Heart right ventricle (tissue), 16 donors: ENCODE measurements around the gene MAML1. TPM values are rescaled to one million over a fixed set of nuclear protein-coding genes. Genes with fewer than 3 reads are reported as not detected.
A peak's percentile ranks its signal among the peaks of the same experiment; 100 is the strongest.

Experiments used
- ATAC-seq, 8 donors: fragments of 200-7000 bp; cut with Tn5 transposase; one replicate each; pipeline ENCODE4 v1.9.1; 2020; ENCODE audit warnings: mild to moderate bottlenecking in 8 of 8, moderate library complexity in 8 of 8, moderate number of reproducible peaks in 1 of 8
- DNase-seq, 2 donors: peaks; one replicate each; pipeline ENCODE4 v3.0.0-alpha.2; 2020
- H3K27ac ChIP-seq, 10 donors: fragments of 200-600 bp; sonication (generic) in 2 of 10; one replicate each; pipeline versions ENCODE4 v1.5.0 to v1.8.0; 2020 to 2022; ENCODE audit warnings: mild to moderate bottlenecking in 3 of 10
- H3K27me3 ChIP-seq, 7 donors: fragments of 200-600 bp; one replicate each; pipeline ENCODE4 v1.8.0; 2021 to 2022; ENCODE audit warnings: mild to moderate bottlenecking in 2 of 7
- H3K36me3 ChIP-seq, 9 donors: fragments of 200-600 bp; sonication (generic) in 1 of 9; one replicate each; pipeline versions ENCODE4 v1.5.0 to v1.8.0; 2020 to 2022; ENCODE audit warnings: mild to moderate bottlenecking in 2 of 9
- H3K4me1 ChIP-seq, 9 donors: fragments of 200-600 bp; sonication (generic) in 1 of 9; one replicate each; pipeline versions ENCODE4 v1.5.0 to v1.8.0; 2020 to 2022; ENCODE audit warnings: mild to moderate bottlenecking in 4 of 9
- H3K4me3 ChIP-seq, 10 donors: fragments of 200-600 bp; sonication (generic) in 2 of 10; one replicate each; pipeline versions ENCODE4 v1.5.0 to v1.8.0; 2020 to 2022; ENCODE audit warnings: mild to moderate bottlenecking in 7 of 10, moderate library complexity in 2 of 10
- H3K9me3 ChIP-seq, 11 donors: fragments of 200-600 bp in 10 of 11; sonication (generic) in 2 of 11; one replicate each; pipeline versions ENCODE4 v1.5.0 to v1.8.0; 2013 to 2022; ENCODE audit warnings: mild to moderate bottlenecking in 2 of 11, control low read depth in 1 of 11, moderate library complexity in 1 of 11
- CTCF ChIP-seq, 9 donors: fragments of 200-600 bp; sonication (generic) in 2 of 9; IDR thresholded peaks; one replicate each; pipeline versions ENCODE4 v1.5.0 to v1.8.0; 2021 to 2022; ENCODE audit warnings: antibody characterized with exemption in 9 of 9, mild to moderate bottlenecking in 5 of 9, moderate library complexity in 1 of 9
- WGBS, 2 donors: extraction: QIAGEN DNeasy Blood & Tissue Kit; methylation state at CpG; one replicate each; pipeline ENCODE4 v1.1.7; 2013; ENCODE audit warnings: inconsistent platforms in 1 of 2; 5-methylcytosine and 5-hydroxymethylcytosine counted together
- intact Hi-C, 10 donors: fragments of 100-400 bp; cut with DNase I; formaldehyde crosslinking; loops; one replicate each; pipeline versions ENCODE4 v1.11.1 to v1.14.2; 2022
- polyA plus RNA-seq, 2 donors: library from polyadenylated mRNA; stranded (reverse); fragments of 200-250 nt; gene quantifications; one replicate each; pipeline ENCODE4 v1.2.3, GENCODE V29; 2013
- total RNA-seq, 10 donors: library from RNA; stranded (reverse); fragmentation: NEBNext Ultra II Directional in 3 of 10; extraction: Animal tissue kit (Norgen Biotek cat#: 25700) in 3 of 10; gene quantifications; one replicate each; pipeline versions ENCODE4 v1.2.1 to v1.2.4, GENCODE V29; 2021 to 2023
- donor health status: Arrhythmogenic right ventricular cardiomyopathy.
- donor health status: ischemic (EF 13 %, LVEDD 7.1; RV severe dilation, severe dysfunction).
- donor health status: healthy with polysubstance abuse.
- donor health status: DM: no; HTN: yes; CAD: no.
- donor health status: DM: no; HTN: no; CAD: no.
- donor health status: ischemic (EF 25% LVEDD 6.9; RV normal size, moderate dysfunction).
- donor health status: ischemic (EF 25% LVEDD 5.7; RV mildly dilated, moderate dysfunction).
- donor health status: healthy.
- donor health status: DM: yes; HTN: yes; CAD: no.
- donor health status: Ischemic cardiomyopathy.
- donor health status: ischemic (EF 35%, LVEDD 5.7; RV mildly dilated, moderate dysfunction).
- donor health status: nonischemic (EF 11% LVEDD 7.7; RV severe dilation, severe dysfunction).
- donor health status: DM: yes; HTN: yes; CAD: no.
- donor health status: PGD.
- donor health status: ischemic (EF 29% LVEDD 5.4; RV normal size, mild dysfunction).
- donor health status: nonischemic (EF 23%, LVEDD 6.1; RV moderate dilation, normal function).

The MAML1 gene
- total and polyA plus RNA-seq, 12 donors = 5.5 to 15.3 (median 11.9) TPM

- intact Hi-C loops = loop anchor here in 2 of 10 donors (5.0 to 10.0 kb wide), 2 partner anchors 38 to 85 kb away; partner anchors contain the start of genes MRNIP (in 2 of the 2) and TBC1D9B (in 1 of the 2)
Observed at GRCh38 chr5:179819296-179820126, 86.9 kb downstream of the MAML1 start.

GRCh38 chr5:179820127-179820482 lies 87.5 kb downstream of the MAML1 start:
- Histone ChIP-seq H3K27ac (peak overlapping the region; percentile 97 to 100 (median 100)), H3K9me3 (no peaks in the 10 kb centered on the region), H3K4me1 (peaks cover 23 to 77% (median 72%) of the 10 kb centered on the region in 9 donors), H3K27me3 (no peaks in the 10 kb centered on the region), H3K4me3 (peak overlapping the region; percentile 84 to 100 (median 97)), H3K36me3 (peaks cover 0 to 33% (median 24%) of the 10 kb centered on the region in 9 donors)
- DNase-seq = no peak
- 29 to 32% methylated on average over 12 of the region's 12 CpGs for WGBS, 2 donors
- ATAC-seq = peak in 1 of 8 donors; percentile 0
- no peak for TF ChIP-seq CTCF (IDR thresholded peaks at IDR 0.05)
- intact Hi-C loops = loop anchor here in 2 of 10 donors (5.0 to 10.0 kb wide), 2 partner anchors 37 to 85 kb away; partner anchors contain the start of genes MRNIP (in 2 of the 2) and TBC1D9B (in 1 of the 2)

More at GRCh38 chr5:179819296-179820126, 86.9 kb downstream of the MAML1 start:
- peak; percentile 59 to 67 for DNase-seq
- Histone ChIP-seq H3K4me3 (peak overlapping the region in 9 of 10 donors; percentile 84 to 100 (median 97)), H3K36me3 (peaks cover 0 to 29% (median 19%) of the 10 kb centered on the region in 9 donors), H3K9me3 (no peaks in the 10 kb centered on the region), H3K4me1 (peaks cover 23 to 71% (median 66%) of the 10 kb centered on the region in 9 donors), H3K27ac (peak overlapping the region; percentile 97 to 100 (median 100)), H3K27me3 (no peaks in the 10 kb centered on the region)
- WGBS, 2 donors = 20 to 26% methylated on average over 25 to 26 of the region's 26 CpGs
- no peak for TF ChIP-seq CTCF (IDR thresholded peaks at IDR 0.05)
- ATAC-seq = peak; percentile 11 to 52 (median 36)

GRCh38 chr5:179820483-179821297 lies 88.1 kb downstream of the MAML1 start, which contains the start of gene SQSTM1:
Gene SQSTM1, plus strand, starts transcription at chr5:179820905. Its CDS starts 32 bp downstream, at chr5:179820937.
- WGBS, 2 donors = 0% methylated on average over 65 to 81 of the region's 81 CpGs
- peak in 3 of 9 donors; percentile 2 to 23 (median 16) for TF ChIP-seq CTCF (IDR thresholded peaks at IDR 0.05)
- no peaks in the 10 kb centered on the region for H3K27me3 ChIP-seq
- intact Hi-C loops = loop anchor here in 2 of 10 donors (5.0 to 10.0 kb wide), 2 partner anchors 37 to 84 kb away; partner anchors contain the start of genes MRNIP (in 2 of the 2) and TBC1D9B (in 1 of the 2)
- H3K4me3 ChIP-seq = peak within 1 kb of the TSS; percentile 84 to 100 (median 97)
- H3K9me3 ChIP-seq = no peaks in the 10 kb centered on the region
- ATAC-seq = peak; percentile 70 to 81 (median 78)
- H3K27ac ChIP-seq = peak within 1 kb of the TSS; percentile 97 to 100 (median 100)
- peaks cover 4 to 39% (median 29%) of the 10 kb centered on the region in 9 donors for H3K36me3 ChIP-seq
- H3K4me1 ChIP-seq = peaks cover 23 to 83% (median 75%) of the 10 kb centered on the region in 9 donors
- DNase-seq = peak; percentile 84 to 90
